SK-N-SH (cell line): ENCODE data around the gene SLC38A2. TPM values are rescaled to one million over a fixed set of nuclear protein-coding genes. Genes with fewer than 3 reads are reported as not detected.

Experiments used
- CTCF ChIA-PET: fragments of 300-600, 350-600 bp; formaldehyde crosslinking; extraction: SDS; loops from one replicate; lab custom pipeline; 2021; lab: Yijun Ruan, JAX
- POLR2A ChIA-PET: fragments of 350-600 bp; sonication (Branson Sonifier 250); formaldehyde crosslinking; extraction: SDS; loops from one replicate; lab custom pipeline; 2020; ENCODE audit warnings: antibody characterized with exemption, inconsistent platforms; lab: Yijun Ruan, JAX
- DNase-seq: peaks from one replicate; pipeline ENCODE4 v3.0.0; 2012
- H2AFZ ChIP-seq: fragments of 200-600 bp; sonication (generic); 2 replicates; pipeline ENCODE4 v1.8.1; 2016; ENCODE audit warnings: antibody characterized with exemption, mild to moderate bottlenecking, low read depth
- H3F3A ChIP-seq: fragments of 200-600 bp; sonication (generic); replicated peaks from 2 replicates; pipeline ENCODE3; 2016; ENCODE audit warnings: antibody characterized with exemption, mild to moderate bottlenecking; ENCODE audit not compliant: insufficient read depth
- H3K27ac ChIP-seq, 2 experiments: fragments of 200-500 bp in 1 of 2; fragments of 200-600 bp in 1 of 2; sonication (Bioruptor generic) in 1 of 2; sonication (generic), shearing (Covaris generic) in 1 of 2; 2 replicates each; pipeline versions ENCODE4 v1.5.1 to v1.6.1; 2014 to 2016; ENCODE audit warnings: low read depth in 2 of 2, inconsistent platforms in 1 of 2, low read length in 1 of 2, mild to moderate bottlenecking in 1 of 2, mixed read lengths in 1 of 2
- H3K27me3 ChIP-seq: fragments of 200-600 bp; sonication (generic), shearing (Covaris generic); 2 replicates; pipeline ENCODE4 v1.6.1; 2016; ENCODE audit warnings: mixed run types; ENCODE audit not compliant: insufficient read depth
- H3K36me3 ChIP-seq, 2 experiments: fragments of 200-500 bp in 1 of 2; fragments of 200-600 bp in 1 of 2; sonication (Bioruptor generic) in 1 of 2; sonication (generic) in 1 of 2; replicated peaks in 1 of 2; 2 replicates each; pipeline versions ENCODE3 to v1.5.1; 2014 to 2016; ENCODE audit warnings: low read length in 1 of 2, mild to moderate bottlenecking in 1 of 2; ENCODE audit not compliant: insufficient read depth in 2 of 2, control insufficient read depth in 1 of 2
- H3K4me1 ChIP-seq, 2 experiments: fragments of 200-500 bp in 1 of 2; fragments of 200-600 bp in 1 of 2; sonication (Bioruptor generic) in 1 of 2; sonication (generic), shearing (Covaris generic) in 1 of 2; 2 replicates each; pipeline versions ENCODE4 v1.5.1 to v1.6.1; 2014 to 2016; ENCODE audit warnings: low read depth in 1 of 2, low read length in 1 of 2, mixed run types in 1 of 2; ENCODE audit not compliant: insufficient read depth in 2 of 2, control insufficient read depth in 1 of 2
- H3K4me2 ChIP-seq: fragments of 200-600 bp; sonication (generic), shearing (Covaris generic); 2 replicates; pipeline ENCODE4 v1.6.1; 2017; ENCODE audit warnings: mixed run types
- H3K4me3 ChIP-seq, 2 experiments: fragments of 200-500 bp in 1 of 2; fragments of 200-600 bp in 1 of 2; sonication (Bioruptor generic) in 1 of 2; sonication (generic), shearing (Covaris generic) in 1 of 2; 2 replicates each; pipeline versions ENCODE4 v1.5.1 to v1.8.1; 2014 to 2016; ENCODE audit warnings: low read depth in 2 of 2, inconsistent platforms in 1 of 2, low read length in 1 of 2, mild to moderate bottlenecking in 1 of 2, mixed read lengths in 1 of 2, moderate library complexity in 1 of 2
- H3K79me2 ChIP-seq: fragments of 200-600 bp; sonication (generic); 2 replicates; pipeline ENCODE4 v1.8.1; 2017; ENCODE audit warnings: mild to moderate bottlenecking; ENCODE audit not compliant: insufficient read depth
- H3K9ac ChIP-seq: fragments of 200-600 bp; sonication (generic); 2 replicates; pipeline ENCODE4 v1.6.1; 2017; ENCODE audit warnings: mixed run types
- H3K9me2 ChIP-seq: fragments of 200-600 bp; sonication (generic); 2 replicates; pipeline ENCODE4 v1.6.1; 2017; ENCODE audit warnings: mixed run types
- H3K9me3 ChIP-seq: fragments of 200-600 bp; sonication (generic); 2 replicates; pipeline ENCODE4 v1.6.1; 2017; ENCODE audit warnings: mixed run types, mild to moderate bottlenecking, moderate library complexity
- H4K20me1 ChIP-seq: fragments of 200-600 bp; sonication (generic); 2 replicates; pipeline ENCODE4 v1.6.1; 2017; ENCODE audit warnings: mild to moderate bottlenecking, mixed run types; ENCODE audit not compliant: insufficient read depth
- EZH2phosphoT487 ChIP-seq: fragments of 200-600 bp; sonication (generic); IDR thresholded peaks from 2 replicates; pipeline ENCODE4 v1.6.1; 2017; ENCODE audit warnings: low read depth, mixed run types, mild to moderate bottlenecking, antibody characterized with exemption, moderate library complexity, borderline replicate concordance
- FOSL2 ChIP-seq: IDR thresholded peaks from 2 replicates; pipeline ENCODE4 v1.4.0; 2012; ENCODE audit warnings: low read depth, mild to moderate bottlenecking, moderate library complexity, borderline replicate concordance
- FOXJ3 ChIP-seq: sonication (generic); formaldehyde crosslinking; IDR thresholded peaks from 2 replicates; pipeline ENCODE4 v1.5.1; 2020; ENCODE audit warnings: mild to moderate bottlenecking, missing genetic modification reagents
- FOXM1 ChIP-seq: IDR thresholded peaks from 2 replicates; pipeline ENCODE4 v1.4.0; 2012; ENCODE audit warnings: low read depth, mild to moderate bottlenecking
- NFIC ChIP-seq: IDR thresholded peaks from 2 replicates; pipeline ENCODE4 v1.4.0; 2012; ENCODE audit warnings: borderline replicate concordance
- RFX5 ChIP-seq: IDR thresholded peaks from 2 replicates; pipeline ENCODE4 v1.6.1; 2012; ENCODE audit warnings: mild to moderate bottlenecking, improper control_type of control experiment, low read length
- SIN3A ChIP-seq: IDR thresholded peaks from 2 replicates; pipeline ENCODE4 v1.6.1; 2012; ENCODE audit warnings: low read depth, mild to moderate bottlenecking, low read length, moderate library complexity, borderline replicate concordance
- TAF1 ChIP-seq: IDR thresholded peaks from 2 replicates; pipeline ENCODE4 v1.6.1; 2012; ENCODE audit warnings: low read depth, mild to moderate bottlenecking, low read length, moderate library complexity, borderline replicate concordance
- TEAD4 ChIP-seq: IDR thresholded peaks from 2 replicates; pipeline ENCODE4 v1.4.0; 2012; ENCODE audit warnings: mild to moderate bottlenecking, borderline replicate concordance; ENCODE audit not compliant: insufficient read depth
- WGBS: methylation state at CpG from one replicate; pipeline ENCODE4 v1.1.6; 2017; ENCODE audit warnings: low lambda C conversion rate; 5-methylcytosine and 5-hydroxymethylcytosine counted together
- polyA plus RNA-seq, 3 experiments: library from polyadenylated mRNA; depleted of rRNA; stranded (reverse); fragments of >200 nt; gene quantifications; 2 replicates each; pipeline ENCODE4 v1.2.3, GENCODE V29; 2012
- TF ChIP-seq, protein P1 (sequence below): IDR thresholded peaks from 2 replicates; pipeline ENCODE4; 2012
- TF ChIP-seq, protein P2 (sequence below): IDR thresholded peaks from 2 replicates; pipeline ENCODE4 v1.6.1; 2012; ENCODE audit warnings: mild to moderate bottlenecking, low read depth, low read length, moderate library complexity
- TF ChIP-seq, protein P3 (sequence below): fragments of 200-600 bp; sonication (generic); IDR thresholded peaks from 2 replicates; pipeline ENCODE4 v1.6.1; 2017; ENCODE audit warnings: antibody characterized with exemption, mild to moderate bottlenecking, moderate library complexity

SLC38A2 gene
- polyA plus RNA-seq, 1 of the 3 experiments (the other 2 are of a cell fraction), result 135 TPM

DNA sequence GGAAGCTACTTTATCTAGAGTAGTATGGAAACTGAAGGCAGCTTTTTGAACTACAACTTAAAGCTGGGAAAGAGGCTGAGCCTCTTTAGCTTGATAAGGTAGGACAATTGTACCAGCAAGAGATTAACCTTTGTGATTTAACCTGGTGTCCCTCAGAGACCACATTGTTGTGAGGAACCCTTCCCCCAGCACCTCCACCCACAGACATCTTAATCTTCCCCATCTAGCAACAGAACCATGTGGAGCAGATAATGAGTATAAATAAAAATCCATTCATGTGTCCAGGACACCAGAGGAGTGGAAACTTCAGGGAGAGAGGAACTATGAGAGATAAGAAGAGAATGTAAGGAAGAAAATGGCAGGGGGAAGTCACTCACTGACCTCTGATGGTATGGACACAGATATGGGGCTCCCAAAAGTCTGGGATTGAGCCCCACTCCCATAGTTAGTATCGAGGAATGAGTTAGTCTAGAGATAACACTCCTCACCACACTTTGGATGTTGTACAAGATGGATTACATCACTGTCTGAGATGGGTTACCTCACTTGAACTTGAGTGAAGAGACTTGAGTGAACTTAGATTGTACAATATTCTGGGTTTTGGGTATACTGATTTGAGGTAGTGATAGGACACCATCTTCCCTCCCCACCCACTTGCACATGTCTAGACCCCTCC lies 33.9 kb upstream of the SLC38A2 start:
- DNase-seq, result no peak
- peaks cover 29% of the 10 kb centered on the region for H3F3A ChIP-seq
- ChIA-PET CTCF (no interaction called here), POLR2A (no interaction called here)
- no peaks in the 10 kb centered on the region for H3K9me2 ChIP-seq
- H3K79me2 ChIP-seq, result no peaks in the 10 kb centered on the region
- no peaks in the 10 kb centered on the region for H3K9me3 ChIP-seq
- H3K4me2 ChIP-seq, result no peak overlapping the region
- H2AFZ ChIP-seq, result no peak overlapping the region
- H3K4me1 ChIP-seq, result peaks cover 3 to 26% of the 10 kb centered on the region in 2 experiments
- no peaks in the 10 kb centered on the region for H3K27me3 ChIP-seq
- no peaks in the 10 kb centered on the region for H4K20me1 ChIP-seq
- 73% methylated on average over 1 of the region's 1 CpG for WGBS
- no peak overlapping the region for H3K27ac ChIP-seq
- no peaks in the 10 kb centered on the region for H3K36me3 ChIP-seq
- H3K4me3 ChIP-seq, result no peak overlapping the region
- TF ChIP-seq NFIC (no peak), TEAD4 (no peak), FOSL2 (no peak), FOXJ3 (CRISPR knock-in tag) (no peak), SIN3A (no peak), RFX5 (no peak), TAF1 (no peak), FOXM1 (no peak), EZH2phosphoT487 (no peak)
- TF ChIP-seq, protein P1, sequence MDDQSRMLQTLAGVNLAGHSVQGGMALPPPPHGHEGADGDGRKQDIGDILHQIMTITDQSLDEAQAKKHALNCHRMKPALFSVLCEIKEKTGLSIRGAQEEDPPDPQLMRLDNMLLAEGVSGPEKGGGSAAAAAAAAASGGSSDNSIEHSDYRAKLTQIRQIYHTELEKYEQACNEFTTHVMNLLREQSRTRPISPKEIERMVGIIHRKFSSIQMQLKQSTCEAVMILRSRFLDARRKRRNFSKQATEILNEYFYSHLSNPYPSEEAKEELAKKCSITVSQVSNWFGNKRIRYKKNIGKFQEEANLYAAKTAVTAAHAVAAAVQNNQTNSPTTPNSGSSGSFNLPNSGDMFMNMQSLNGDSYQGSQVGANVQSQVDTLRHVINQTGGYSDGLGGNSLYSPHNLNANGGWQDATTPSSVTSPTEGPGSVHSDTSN, result no peak
- TF ChIP-seq, protein P2, sequence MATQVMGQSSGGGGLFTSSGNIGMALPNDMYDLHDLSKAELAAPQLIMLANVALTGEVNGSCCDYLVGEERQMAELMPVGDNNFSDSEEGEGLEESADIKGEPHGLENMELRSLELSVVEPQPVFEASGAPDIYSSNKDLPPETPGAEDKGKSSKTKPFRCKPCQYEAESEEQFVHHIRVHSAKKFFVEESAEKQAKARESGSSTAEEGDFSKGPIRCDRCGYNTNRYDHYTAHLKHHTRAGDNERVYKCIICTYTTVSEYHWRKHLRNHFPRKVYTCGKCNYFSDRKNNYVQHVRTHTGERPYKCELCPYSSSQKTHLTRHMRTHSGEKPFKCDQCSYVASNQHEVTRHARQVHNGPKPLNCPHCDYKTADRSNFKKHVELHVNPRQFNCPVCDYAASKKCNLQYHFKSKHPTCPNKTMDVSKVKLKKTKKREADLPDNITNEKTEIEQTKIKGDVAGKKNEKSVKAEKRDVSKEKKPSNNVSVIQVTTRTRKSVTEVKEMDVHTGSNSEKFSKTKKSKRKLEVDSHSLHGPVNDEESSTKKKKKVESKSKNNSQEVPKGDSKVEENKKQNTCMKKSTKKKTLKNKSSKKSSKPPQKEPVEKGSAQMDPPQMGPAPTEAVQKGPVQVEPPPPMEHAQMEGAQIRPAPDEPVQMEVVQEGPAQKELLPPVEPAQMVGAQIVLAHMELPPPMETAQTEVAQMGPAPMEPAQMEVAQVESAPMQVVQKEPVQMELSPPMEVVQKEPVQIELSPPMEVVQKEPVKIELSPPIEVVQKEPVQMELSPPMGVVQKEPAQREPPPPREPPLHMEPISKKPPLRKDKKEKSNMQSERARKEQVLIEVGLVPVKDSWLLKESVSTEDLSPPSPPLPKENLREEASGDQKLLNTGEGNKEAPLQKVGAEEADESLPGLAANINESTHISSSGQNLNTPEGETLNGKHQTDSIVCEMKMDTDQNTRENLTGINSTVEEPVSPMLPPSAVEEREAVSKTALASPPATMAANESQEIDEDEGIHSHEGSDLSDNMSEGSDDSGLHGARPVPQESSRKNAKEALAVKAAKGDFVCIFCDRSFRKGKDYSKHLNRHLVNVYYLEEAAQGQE, result no peak
- TF ChIP-seq, protein P3, sequence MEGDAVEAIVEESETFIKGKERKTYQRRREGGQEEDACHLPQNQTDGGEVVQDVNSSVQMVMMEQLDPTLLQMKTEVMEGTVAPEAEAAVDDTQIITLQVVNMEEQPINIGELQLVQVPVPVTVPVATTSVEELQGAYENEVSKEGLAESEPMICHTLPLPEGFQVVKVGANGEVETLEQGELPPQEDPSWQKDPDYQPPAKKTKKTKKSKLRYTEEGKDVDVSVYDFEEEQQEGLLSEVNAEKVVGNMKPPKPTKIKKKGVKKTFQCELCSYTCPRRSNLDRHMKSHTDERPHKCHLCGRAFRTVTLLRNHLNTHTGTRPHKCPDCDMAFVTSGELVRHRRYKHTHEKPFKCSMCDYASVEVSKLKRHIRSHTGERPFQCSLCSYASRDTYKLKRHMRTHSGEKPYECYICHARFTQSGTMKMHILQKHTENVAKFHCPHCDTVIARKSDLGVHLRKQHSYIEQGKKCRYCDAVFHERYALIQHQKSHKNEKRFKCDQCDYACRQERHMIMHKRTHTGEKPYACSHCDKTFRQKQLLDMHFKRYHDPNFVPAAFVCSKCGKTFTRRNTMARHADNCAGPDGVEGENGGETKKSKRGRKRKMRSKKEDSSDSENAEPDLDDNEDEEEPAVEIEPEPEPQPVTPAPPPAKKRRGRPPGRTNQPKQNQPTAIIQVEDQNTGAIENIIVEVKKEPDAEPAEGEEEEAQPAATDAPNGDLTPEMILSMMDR, result no peak
- H3K9ac ChIP-seq, result no peak overlapping the region
